H9 (cell line): ENCODE measurements around the gene IRF2BP2. TPM values are rescaled to one million over a fixed set of nuclear protein-coding genes. Genes with fewer than 3 reads are reported as not detected.

ENCODE experiments used
- DNase-seq: peaks from one replicate; pipeline ENCODE4 v3.0.0-alpha.2; 2017
- H2AFZ ChIP-seq: one replicate; pipeline ENCODE4 v1.6.1; 2013; ENCODE audit warnings: mild to moderate bottlenecking, low read length, control low read depth, moderate library complexity
- H2AK5ac ChIP-seq: 2 replicates; pipeline ENCODE4 v1.6.1; 2013; ENCODE audit warnings: low read length, control low read depth, mixed read lengths; ENCODE audit not compliant: insufficient read length
- H2BK120ac ChIP-seq: one replicate; pipeline ENCODE4 v1.6.1; 2013; ENCODE audit warnings: low read depth, mild to moderate bottlenecking, low read length, control low read depth, inconsistent platforms; ENCODE audit not compliant: poor library complexity, severe bottlenecking
- H2BK12ac ChIP-seq: 2 replicates; pipeline ENCODE4 v1.6.1; 2013; ENCODE audit warnings: low read length, control low read depth, mixed read lengths, low read depth; ENCODE audit not compliant: insufficient read length
- H2BK15ac ChIP-seq: 2 replicates; pipeline ENCODE4 v1.6.1; 2013; ENCODE audit warnings: low read depth, low read length, control low read depth
- H2BK20ac ChIP-seq: one replicate; pipeline ENCODE4 v1.6.1; 2013; ENCODE audit warnings: low read depth, mild to moderate bottlenecking, low read length, control low read depth, inconsistent platforms; ENCODE audit not compliant: poor library complexity, severe bottlenecking
- H2BK5ac ChIP-seq: 2 replicates; pipeline ENCODE4 v1.6.1; 2013; ENCODE audit warnings: low read length, control low read depth, mixed read lengths; ENCODE audit not compliant: insufficient read length
- H3K14ac ChIP-seq: 2 replicates; pipeline ENCODE4 v1.6.1; 2013; ENCODE audit warnings: low read length, control low read depth; ENCODE audit not compliant: insufficient read depth
- H3K18ac ChIP-seq: 2 replicates; pipeline ENCODE4 v1.6.1; 2013; ENCODE audit warnings: low read depth, mild to moderate bottlenecking, mixed read lengths, low read length, control low read depth; ENCODE audit not compliant: insufficient read length
- H3K23ac ChIP-seq: 2 replicates; pipeline ENCODE4 v1.6.1; 2013; ENCODE audit warnings: low read length, control low read depth, mixed read lengths, low read depth; ENCODE audit not compliant: insufficient read length
- H3K23me2 ChIP-seq: 2 replicates; pipeline ENCODE4 v1.6.1; 2013; ENCODE audit warnings: low read depth, mild to moderate bottlenecking, mixed read lengths, low read length, control low read depth; ENCODE audit not compliant: insufficient read length, poor library complexity, severe bottlenecking
- H3K27ac ChIP-seq: 2 replicates; pipeline ENCODE4 v1.5.1; 2013; ENCODE audit warnings: low read length, control low read depth, mixed read lengths, low read depth; ENCODE audit not compliant: insufficient read length
- H3K27me3 ChIP-seq: 2 replicates; pipeline ENCODE4 v1.6.1; 2013; ENCODE audit warnings: low read length, control low read depth, inconsistent platforms; ENCODE audit not compliant: insufficient read depth
- H3K4ac ChIP-seq: 2 replicates; pipeline ENCODE4 v1.6.1; 2013; ENCODE audit warnings: low read depth, mild to moderate bottlenecking, control low read depth, inconsistent platforms, low read length, moderate library complexity
- H3K4me1 ChIP-seq: 2 replicates; pipeline ENCODE4 v1.6.1; 2013; ENCODE audit warnings: low read length, control low read depth, inconsistent platforms; ENCODE audit not compliant: insufficient read depth
- H3K4me2 ChIP-seq: 2 replicates; pipeline ENCODE4 v1.6.1; 2013; ENCODE audit warnings: low read length, control low read depth, mixed read lengths; ENCODE audit not compliant: insufficient read length, insufficient read depth
- H3K56ac ChIP-seq: 2 replicates; pipeline ENCODE4 v1.6.1; 2013; ENCODE audit warnings: low read depth, mild to moderate bottlenecking, mixed read lengths, low read length, control low read depth; ENCODE audit not compliant: insufficient read length
- H3K79me1 ChIP-seq: 2 replicates; pipeline ENCODE4 v1.6.1; 2013; ENCODE audit warnings: low read depth, mild to moderate bottlenecking, moderate library complexity, low read length, control low read depth, inconsistent platforms; ENCODE audit not compliant: insufficient read depth, poor library complexity, severe bottlenecking
- H3K79me2 ChIP-seq: 2 replicates; pipeline ENCODE4 v1.6.1; 2013; ENCODE audit warnings: low read length, control low read depth, inconsistent platforms; ENCODE audit not compliant: insufficient read depth
- H3K9ac ChIP-seq: 2 replicates; pipeline ENCODE4 v1.6.1; 2013; ENCODE audit warnings: low read length, control low read depth, mixed read lengths; ENCODE audit not compliant: insufficient read length; ENCODE audit errors: extremely low read depth
- H3K9me3 ChIP-seq: one replicate; pipeline ENCODE4 v1.6.1; 2013; ENCODE audit warnings: low read depth, low read length, inconsistent platforms; ENCODE audit not compliant: control insufficient read depth
- H3T11ph ChIP-seq: one replicate; pipeline ENCODE4 v1.6.1; 2013; ENCODE audit warnings: mild to moderate bottlenecking, low read length, control low read depth, inconsistent platforms
- H4K20me1 ChIP-seq: one replicate; pipeline ENCODE4 v1.6.1; 2013; ENCODE audit not compliant: control insufficient read depth, insufficient read length, insufficient read depth
- H4K5ac ChIP-seq: 2 replicates; pipeline ENCODE4 v1.6.1; 2013; ENCODE audit warnings: low read depth, mild to moderate bottlenecking, mixed read lengths, low read length, control low read depth; ENCODE audit not compliant: insufficient read length
- H4K8ac ChIP-seq: replicated peaks from 2 replicates; pipeline ENCODE4 v1.6.1; 2013; ENCODE audit warnings: low read length, control low read depth, mixed read lengths, low read depth; ENCODE audit not compliant: insufficient read length
- H4K91ac ChIP-seq: 2 replicates; pipeline ENCODE4 v1.6.1; 2013; ENCODE audit warnings: low read depth, mild to moderate bottlenecking, moderate library complexity, mixed read lengths, low read length, control low read depth; ENCODE audit not compliant: insufficient read length
- H3K27ac Mint-ChIP-seq, 3 experiments: 2 replicates in 2 of 3; 3 replicates in 1 of 3; pipeline ENCODE4 v1.8.0; 2020 to 2021; ENCODE audit warnings: mixed read lengths in 3 of 3, mild to moderate bottlenecking in 1 of 3, moderate library complexity in 1 of 3
- H3K27me3 Mint-ChIP-seq: 2 replicates; pipeline ENCODE4 v1.8.0; 2021; ENCODE audit warnings: low read depth, mild to moderate bottlenecking, moderate library complexity, mixed read lengths
- H3K36me3 Mint-ChIP-seq, 3 experiments: 2 replicates in 2 of 3; 3 replicates in 1 of 3; pipeline ENCODE4 v1.8.0; 2020 to 2021; ENCODE audit warnings: low read depth in 3 of 3, mixed read lengths in 3 of 3; ENCODE audit not compliant: insufficient read depth in 1 of 3
- H3K4me1 Mint-ChIP-seq, 2 experiments: 2 replicates each; pipeline ENCODE4 v1.8.0; 2020; ENCODE audit warnings: mixed read lengths in 2 of 2
- H3K4me3 Mint-ChIP-seq, 2 experiments: 2 replicates in 1 of 2; 3 replicates in 1 of 2; pipeline ENCODE4 v1.8.0; 2020 to 2021; ENCODE audit warnings: mild to moderate bottlenecking in 2 of 2, mixed read lengths in 2 of 2, moderate library complexity in 1 of 2
- H3K9me3 Mint-ChIP-seq, 2 experiments: 2 replicates in 1 of 2; 3 replicates in 1 of 2; pipeline ENCODE4 v1.8.0; 2020; ENCODE audit warnings: mild to moderate bottlenecking in 2 of 2, mixed read lengths in 2 of 2, moderate library complexity in 1 of 2
- CTCF ChIP-seq: fragments of 200-600 bp; sonication (generic); conservative IDR thresholded peaks from 3 replicates; pipeline ENCODE4 v1.8.0; 2021; ENCODE audit warnings: antibody characterized with exemption, mild to moderate bottlenecking
- WGBS: extraction: QIAGEN DNeasy Blood & Tissue Kit; methylation state at CpG from one replicate; pipeline ENCODE4 v1.1.7; 2013; ENCODE audit warnings: missing lambda C conversion rate, low lambda C conversion rate, mixed read lengths; ENCODE audit not compliant: insufficient read length; ENCODE audit errors: extremely low coverage; 5-methylcytosine and 5-hydroxymethylcytosine counted together
- total RNA-seq: library from RNA; stranded (reverse); gene quantifications from 2 replicates; pipeline ENCODE4 v1.2.1, GENCODE V29; 2021

The IRF2BP2 gene
- total RNA-seq, 1 experiment from 2014 or later = 80.2 TPM

- H2BK12ac ChIP-seq = no peak overlapping the region
- H3K14ac ChIP-seq = no peak overlapping the region
- H2BK15ac ChIP-seq = no peak overlapping the region
- H4K8ac ChIP-seq = no peak overlapping the region
- Mint-ChIP-seq H3K27ac (no peak overlapping the region), H3K4me3 (no peak overlapping the region), H3K4me1 (peaks cover 0 to 3% of the 10 kb centered on the region in 2 experiments; a peak in 1 of 4 replicates), H3K9me3 (peaks cover 3% of the 10 kb centered on the region in 2 experiments; a peak in 3 of 5 replicates), H3K36me3 (peaks cover 0 to 9% (median 0%) of the 10 kb centered on the region in 3 experiments; a peak in 4 of 7 replicates), H3K27me3 (no peaks in the 10 kb centered on the region)
- H3K27me3 ChIP-seq = no peaks in the 10 kb centered on the region
- no peak overlapping the region for H2BK20ac ChIP-seq
- no peaks in the 10 kb centered on the region for H3K23me2 ChIP-seq
- DNase-seq = no peak
- no peaks in the 10 kb centered on the region for H3K79me1 ChIP-seq
- no peak overlapping the region for H2AFZ ChIP-seq
- no peak for TF ChIP-seq CTCF
- no peak overlapping the region for H3K23ac ChIP-seq
- no peak overlapping the region for H2BK5ac ChIP-seq
- H3K27ac ChIP-seq = no peak overlapping the region
- WGBS = no CpG with 5 or more reads among the region's 4 CpGs
- no peaks in the 10 kb centered on the region for H3K4me1 ChIP-seq
- H3K4me2 ChIP-seq = no peak overlapping the region
- no peaks in the 10 kb centered on the region for H3K9me3 ChIP-seq
- H2AK5ac ChIP-seq = no peak overlapping the region
- H2BK120ac ChIP-seq = no peak overlapping the region
- no peak overlapping the region for H4K91ac ChIP-seq
- no peak overlapping the region for H3K56ac ChIP-seq
- no peaks in the 10 kb centered on the region for H3K79me2 ChIP-seq
- H3K9ac ChIP-seq = no peak overlapping the region
- no peaks in the 10 kb centered on the region for H4K20me1 ChIP-seq
- H4K5ac ChIP-seq = no peak overlapping the region
- H3K4ac ChIP-seq = no peak overlapping the region
- H3T11ph ChIP-seq = no peak overlapping the region
- no peak overlapping the region for H3K18ac ChIP-seq
Measured at GRCh38 chr1:234591131-234591530, 18.8 kb downstream of the IRF2BP2 start.
